HG03159 (cell line): ENCODE measurements around the gene ZDHHC19.
"Not testable (repeated sequence)": the region's sequence is repeated elsewhere in the genome, so short reads cannot be mapped to it uniquely, and the experiment has no call there.

Experiments used
- ATAC-seq: cut with Tn5 transposase; IDR thresholded peaks from one replicate; pipeline ENCODE4 v1.9.1; 2021; ENCODE audit warnings: mild to moderate bottlenecking, moderate library complexity; ENCODE audit not compliant: unreplicated experiment

Gene ZDHHC19

GRCh38 chr3:196210673-196211556 lies at the start of gene ZDHHC19:
Gene ZDHHC19 (minus strand): TSS chr3:196211400. CDS start chr3:196211315, 85 bp downstream.
- ATAC-seq, result no peak

- ATAC-seq, result no peak
These were observed 49.6 kb upstream of the ZDHHC19 start for GRCh38 chr3:196260784-196261183.

- no peak for ATAC-seq
These were observed 44.6 kb upstream of the ZDHHC19 start for GRCh38 chr3:196255776-196256175.

GRCh38 chr3:196254376-196255283 lies 43.4 kb upstream of the ZDHHC19 start:
- no peak for ATAC-seq

- no peak for ATAC-seq
These were observed 40.7 kb upstream of the ZDHHC19 start for GRCh38 chr3:196251918-196252317.

- ATAC-seq, result no peak
These were observed 35.6 kb upstream of the ZDHHC19 start for GRCh38 chr3:196246612-196247308.

GRCh38 chr3:196244166-196244565 lies 33.0 kb upstream of the ZDHHC19 start:
- not testable (repeated sequence) for ATAC-seq

- ATAC-seq, result no peak
These were observed 30.5 kb upstream of the ZDHHC19 start for GRCh38 chr3:196241704-196242103.

- no peak for ATAC-seq
These were observed 29.2 kb upstream of the ZDHHC19 start for GRCh38 chr3:196240424-196240823.

GRCh38 chr3:196238612-196239560 lies 27.7 kb upstream of the ZDHHC19 start:
- no peak for ATAC-seq

- no peak for ATAC-seq
These were observed 26.0 kb upstream of the ZDHHC19 start for GRCh38 chr3:196237203-196237602.

- ATAC-seq, result no peak
These were observed 25.0 kb upstream of the ZDHHC19 start for GRCh38 chr3:196236223-196236622.

- ATAC-seq, result no peak
These were observed 24.4 kb upstream of the ZDHHC19 start for GRCh38 chr3:196235452-196236122.

- ATAC-seq, result no peak
These were observed 21.7 kb upstream of the ZDHHC19 start for GRCh38 chr3:196232882-196233251.

GRCh38 chr3:196232154-196232881 lies 21.1 kb upstream of the ZDHHC19 start:
- ATAC-seq, result no peak

- no peak for ATAC-seq
These were observed 16.7 kb upstream of the ZDHHC19 start for GRCh38 chr3:196227629-196228493.

- ATAC-seq, result no peak
These were observed 15.9 kb upstream of the ZDHHC19 start for GRCh38 chr3:196227121-196227561.
